Mucosa of descending colon (tissue), 3 donors: ENCODE results near the gene ZNF454. TPM values are rescaled to one million over a fixed set of nuclear protein-coding genes. Genes with fewer than 3 reads are reported as not detected.

Experiments used
- ATAC-seq: fragments of 200-7000 bp; cut with Tn5 transposase; one replicate; pipeline ENCODE4 v1.9.1; 2020; ENCODE audit warnings: mild to moderate bottlenecking, moderate library complexity
- DNase-seq, 3 donors: peaks; one replicate each; pipeline ENCODE4 v3.0.0-alpha.2; 2020
- H3K36me3 ChIP-seq: fragments of 200-600 bp; one replicate; pipeline ENCODE4 v1.8.0; 2021; ENCODE audit warnings: low read depth, mild to moderate bottlenecking
- H3K4me1 ChIP-seq: fragments of 200-600 bp; one replicate; pipeline ENCODE4 v1.8.0; 2021; ENCODE audit warnings: low read depth, mild to moderate bottlenecking
- H3K4me3 ChIP-seq: fragments of 200-600 bp; one replicate; pipeline ENCODE4 v1.8.0; 2021; ENCODE audit warnings: mild to moderate bottlenecking
- H3K9me3 ChIP-seq: fragments of 200-600 bp; one replicate; pipeline ENCODE4 v1.8.0; 2021; ENCODE audit warnings: mild to moderate bottlenecking
- CTCF ChIP-seq: fragments of 200-600 bp; IDR thresholded peaks from one replicate; pipeline ENCODE4 v1.8.0; 2022; ENCODE audit warnings: antibody characterized with exemption, mild to moderate bottlenecking
- intact Hi-C, 2 donors: fragments of 100-400 bp; cut with DNase I in 1 of 2; cut with micrococcal nuclease in 1 of 2; formaldehyde crosslinking; loops; one replicate each; pipeline versions ENCODE4 v1.11.0 to v1.11.1; 2022; cut with DNase I, micrococcal nuclease
- total RNA-seq, 3 donors: library from RNA; stranded (reverse); fragmentation: NEBNext Ultra II Directional in 2 of 3; extraction: Animal tissue kit (Norgen Biotek cat#: 25700) in 2 of 3; gene quantifications; one replicate each; pipeline versions ENCODE4 v1.2.1 to v1.2.4, GENCODE V29; 2021 to 2023
- donor health status: DM: no; HTN: no; CAD: no; lungs with moderate emphysema.
- donor health status: DM: no; HTN: no; CAD: no.
- donor health status: DM: no; HTN: yes; CAD: no.

ZNF454 gene
- total RNA-seq, 3 donors from 2014 or later: 0.96 to 5.2 (median 1.5) TPM

DNA sequence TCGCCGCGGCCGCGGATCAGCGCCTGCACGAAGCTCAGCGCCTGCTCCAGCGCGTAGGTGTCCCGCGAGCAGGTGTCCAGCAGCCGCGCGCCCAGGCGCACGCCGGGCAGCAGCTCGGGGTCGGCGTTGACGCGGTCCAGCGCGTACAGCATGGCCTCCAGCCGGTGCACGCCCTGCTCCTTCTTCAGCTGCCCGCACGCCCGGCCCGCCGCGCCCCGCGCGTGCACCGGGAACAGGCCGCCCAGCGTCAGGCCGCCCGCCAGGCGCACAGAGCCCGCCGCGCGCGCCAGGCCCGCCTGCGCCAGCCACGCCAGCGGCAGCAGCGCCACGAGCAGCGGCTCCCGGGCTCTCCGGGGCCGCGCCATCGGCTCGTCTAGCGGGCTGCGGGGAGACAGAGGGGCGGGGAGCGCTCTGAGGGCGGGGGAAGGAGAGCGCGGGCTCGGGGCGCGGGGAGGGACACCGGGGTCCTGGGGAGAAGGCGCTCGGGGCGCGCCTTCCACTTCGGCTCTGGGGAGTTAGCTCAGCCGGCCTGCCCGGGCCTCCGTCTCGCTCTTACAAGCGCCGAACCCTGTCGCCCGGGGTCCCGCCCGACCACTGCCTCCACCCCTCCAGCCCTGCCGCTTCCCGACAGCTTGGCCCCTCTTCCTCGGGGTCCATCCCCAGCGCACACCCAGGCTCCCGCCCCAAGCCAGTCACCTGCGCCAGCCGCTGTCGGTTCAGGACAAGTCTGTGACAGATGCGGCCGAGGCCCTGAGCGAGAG, 53.8 kb downstream of the ZNF454 start, which contains the start of gene GRM6:
Gene GRM6, minus strand, starts transcription at position 741 of the 761 bp plus-strand sequence. Its CDS starts 376 bp downstream, at position 365.
- H3K9me3 ChIP-seq: peaks cover 20% of the 10 kb centered on the region

DNA sequence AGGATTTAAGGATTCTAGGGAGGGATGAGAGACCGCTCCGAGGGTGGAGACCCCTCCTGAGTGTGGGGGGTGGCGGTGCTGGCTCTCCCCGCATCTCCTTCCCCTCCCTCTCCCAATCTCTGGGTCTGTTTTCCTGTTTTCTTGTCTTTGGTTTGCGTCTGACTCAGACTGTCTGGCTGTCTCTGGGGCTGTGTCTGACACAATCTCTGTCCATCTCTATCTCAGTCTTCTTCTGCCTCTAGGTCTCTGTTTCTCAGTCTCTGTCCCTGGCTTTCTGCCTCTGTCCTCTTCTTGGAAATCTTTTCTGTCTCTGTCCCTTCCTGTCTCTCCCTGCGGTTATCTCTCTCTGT, 54.3 kb downstream of the ZNF454 start:
- TF ChIP-seq CTCF: no peak
- H3K4me3 ChIP-seq: no peak overlapping the region
- intact Hi-C loops: no loop called here
- DNase-seq: no peak
- no peaks in the 10 kb centered on the region for H3K36me3 ChIP-seq
- H3K4me1 ChIP-seq: no peaks in the 10 kb centered on the region
- no peak for ATAC-seq
- H3K9me3 ChIP-seq: peaks cover 17% of the 10 kb centered on the region

More for the DNA sequence above, 53.8 kb downstream of the ZNF454 start, which contains the start of gene GRM6:
- no peak for ATAC-seq
- no peak for DNase-seq
- Histone ChIP-seq H3K36me3 (no peaks in the 10 kb centered on the region), H3K4me1 (no peaks in the 10 kb centered on the region), H3K4me3 (no peak within 1 kb of the TSS)
- intact Hi-C loops: no loop called here
- TF ChIP-seq CTCF: no peak

DNA sequence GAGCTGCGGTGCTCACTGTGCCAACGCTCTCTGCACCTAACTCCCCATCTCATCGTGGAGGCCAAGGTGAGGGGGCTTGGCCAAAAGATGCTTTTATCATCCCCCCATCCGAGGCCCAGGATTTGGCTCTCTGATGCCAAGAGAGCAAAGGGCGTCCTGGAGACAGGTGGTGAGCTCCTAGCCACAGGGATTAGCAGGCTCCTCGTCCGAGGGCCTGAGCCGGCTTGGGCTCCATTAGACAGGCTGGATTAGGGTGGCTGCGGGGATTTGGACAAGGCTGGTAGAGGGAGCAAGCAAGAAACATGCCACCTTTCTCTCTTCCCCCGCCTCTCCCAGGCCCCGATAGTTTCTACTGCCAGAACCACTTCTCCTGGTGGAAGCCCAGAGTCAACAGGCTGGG, 55.2 kb downstream of the ZNF454 start:
- TF ChIP-seq CTCF: no peak
- no peaks in the 10 kb centered on the region for H3K36me3 ChIP-seq
- peaks cover 13% of the 10 kb centered on the region for H3K9me3 ChIP-seq
- no peak overlapping the region for H3K4me3 ChIP-seq
- intact Hi-C loops: no loop called here
- DNase-seq: no peak
- no peaks in the 10 kb centered on the region for H3K4me1 ChIP-seq
- ATAC-seq: no peak

- ATAC-seq (no peak), DNase-seq (no peak)
- intact Hi-C loops: no loop called here
- Histone ChIP-seq H3K4me1 (no peaks in the 10 kb centered on the region), H3K9me3 (peaks cover 5% of the 10 kb centered on the region), H3K36me3 (no peaks in the 10 kb centered on the region), H3K4me3 (no peak overlapping the region)
- no peak for TF ChIP-seq CTCF
These were observed 56.2 kb downstream of the ZNF454 start for GRCh38 chr5:178997191-178997590.

GRCh38 chr5:178998441-178998840, 57.4 kb downstream of the ZNF454 start:
- no peak for TF ChIP-seq CTCF
- intact Hi-C loops: no loop called here
- no peak for ATAC-seq
- Histone ChIP-seq H3K9me3 (peaks cover 9% of the 10 kb centered on the region), H3K4me1 (no peaks in the 10 kb centered on the region), H3K4me3 (no peak overlapping the region), H3K36me3 (no peaks in the 10 kb centered on the region)
- no peak for DNase-seq
